HG03520 (cell line): Measurements from ENCODE around the gene AP3D1.
"Not testable (repeated sequence)": the region's sequence is repeated elsewhere in the genome, so short reads cannot be mapped to it uniquely, and the experiment has no call there.

ENCODE experiments used
- ATAC-seq: cut with Tn5 transposase; IDR thresholded peaks from one replicate; pipeline ENCODE4 v1.9.1; 2021; ENCODE audit warnings: mild to moderate bottlenecking, moderate library complexity; ENCODE audit not compliant: unreplicated experiment

Gene AP3D1

GRCh38 chr19:2157452-2157851 lies 6.1 kb upstream of the AP3D1 start:
- no peak for ATAC-seq

DNA sequence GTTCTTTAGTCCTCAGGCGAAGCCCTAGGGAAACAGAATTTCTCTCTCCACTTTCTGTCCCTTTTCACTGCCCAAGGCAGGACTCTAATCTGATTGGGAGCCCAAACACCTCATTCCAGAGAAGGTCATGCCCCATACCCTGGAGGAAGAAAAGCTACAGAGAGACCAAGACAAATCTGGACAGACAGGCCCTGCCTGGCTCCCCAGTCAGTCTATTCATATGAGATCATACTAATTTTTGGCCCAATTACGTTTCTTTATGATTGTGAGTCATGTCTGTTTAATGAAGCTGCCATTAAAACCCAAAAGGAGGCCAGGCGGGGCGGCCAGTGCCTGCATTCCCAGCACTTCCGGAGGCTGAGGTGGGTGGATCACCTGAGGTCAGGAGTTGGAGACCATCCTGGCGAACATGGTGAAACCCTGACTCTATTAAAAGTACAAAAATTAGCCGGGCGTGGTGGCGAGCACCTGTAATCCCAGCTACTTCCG lies 3.3 kb upstream of the AP3D1 start:
- no peak for ATAC-seq

- peak; percentile 8 for ATAC-seq
Measured at GRCh38 chr19:2150794-2151338, 500 bp downstream of the AP3D1 start.

GRCh38 chr19:2149980-2150793 lies 1.2 kb downstream of the AP3D1 start:
- no peak for ATAC-seq

DNA sequence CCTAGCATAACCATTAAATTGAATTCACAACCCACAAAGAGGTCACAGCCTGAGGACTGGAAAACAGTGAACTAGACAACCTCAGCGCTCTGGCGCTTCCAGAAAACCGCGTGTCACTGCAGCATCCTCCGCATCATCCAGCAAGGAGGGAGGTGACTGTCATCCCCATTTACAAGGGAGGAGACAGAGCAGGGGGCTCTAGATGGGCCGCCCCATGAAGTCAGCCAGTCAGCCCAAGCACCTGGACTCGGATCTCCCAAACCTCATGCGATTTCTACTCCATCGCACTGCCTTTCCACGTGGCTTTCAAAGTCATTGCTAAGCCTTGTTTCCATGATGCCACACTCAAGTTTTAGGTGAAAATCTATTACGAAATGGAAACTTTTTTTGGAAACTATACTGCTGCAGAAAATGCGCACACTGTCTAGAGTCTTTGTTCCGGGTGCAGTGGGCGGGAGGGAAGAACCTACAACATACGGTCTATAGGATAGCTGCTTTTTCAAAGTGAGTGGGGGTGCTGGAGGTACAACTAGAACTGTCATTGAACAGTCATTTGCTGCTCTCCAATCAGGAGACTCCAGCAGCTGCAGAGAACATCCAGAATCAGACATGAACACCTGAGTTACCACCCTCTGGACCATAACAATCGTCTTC lies 2.8 kb downstream of the AP3D1 start:
- no peak for ATAC-seq

- no peak for ATAC-seq
Measured at GRCh38 chr19:2145831-2146241, 5.5 kb downstream of the AP3D1 start.

DNA sequence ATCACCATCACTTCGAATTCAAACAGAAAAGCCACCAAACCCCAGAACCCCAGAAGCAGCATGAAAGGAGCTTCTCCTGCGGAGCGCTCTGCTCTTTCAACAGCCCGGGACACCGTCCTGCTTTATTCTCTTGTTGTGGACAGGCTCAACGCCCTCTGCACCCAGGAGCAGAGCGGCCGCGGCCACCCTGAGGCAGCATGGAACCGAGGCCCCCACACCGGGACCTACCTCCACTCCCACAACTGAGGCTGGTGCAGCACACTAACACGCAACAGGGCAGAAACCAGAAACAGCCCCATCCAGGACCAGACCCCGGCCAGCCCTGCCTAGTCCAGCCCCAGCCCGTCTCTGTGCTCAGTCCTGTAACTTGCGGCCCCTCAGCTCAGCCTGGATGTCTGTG lies 7.2 kb downstream of the AP3D1 start:
- no peak for ATAC-seq

DNA sequence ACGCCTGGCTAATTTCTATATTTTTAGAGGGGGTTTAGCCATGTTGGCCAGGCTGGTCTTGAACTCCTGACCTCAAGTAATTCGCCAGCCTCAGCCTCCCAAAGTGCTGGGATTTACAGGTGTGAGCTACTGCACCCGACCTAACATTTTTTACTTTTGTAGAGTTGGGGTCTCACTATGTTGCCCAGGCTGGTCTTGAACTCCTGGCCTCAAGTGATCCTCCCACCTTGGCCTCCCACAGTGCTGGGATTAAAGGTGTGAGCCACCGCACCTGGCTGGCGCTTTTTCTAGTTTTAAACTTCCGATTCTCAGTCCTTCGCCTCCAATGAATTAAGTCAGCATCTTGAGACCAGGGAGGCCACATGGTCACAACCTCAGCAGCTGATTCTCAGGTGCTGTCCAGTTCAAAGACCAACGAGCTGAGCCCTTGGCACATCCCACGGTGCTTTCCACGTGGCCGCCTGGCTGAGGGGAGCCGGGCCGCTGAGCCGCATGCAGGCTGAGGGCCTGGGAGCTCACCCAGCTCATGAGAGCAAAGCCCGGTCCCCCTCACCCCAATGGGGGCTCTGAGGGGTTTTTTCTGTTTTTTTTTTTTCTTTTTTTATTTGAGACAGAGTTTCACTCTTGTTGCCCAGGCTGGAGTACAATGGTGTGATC lies 9.1 kb downstream of the AP3D1 start:
- no peak for ATAC-seq

DNA sequence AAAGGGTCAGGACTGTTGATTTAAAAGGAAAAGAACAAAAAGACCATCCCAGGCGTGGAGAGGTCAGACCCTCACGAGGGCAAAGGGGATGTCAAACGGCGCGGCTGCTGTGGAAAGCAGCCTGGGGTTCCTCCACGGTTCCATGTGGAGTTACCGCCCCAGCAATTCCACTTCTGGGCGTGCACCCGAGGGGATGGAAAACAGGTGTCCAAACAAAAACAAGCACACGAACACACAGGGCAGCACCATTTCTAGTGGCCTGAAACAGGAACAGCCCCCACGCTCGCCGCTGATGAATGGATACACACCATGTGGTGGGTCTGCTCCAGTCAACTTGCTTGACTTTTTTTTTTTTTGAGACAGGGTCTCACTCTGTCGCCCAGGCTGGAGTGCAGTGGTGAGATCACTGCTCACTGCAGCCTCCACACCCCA lies 11.2 kb downstream of the AP3D1 start:
- no peak for ATAC-seq

DNA sequence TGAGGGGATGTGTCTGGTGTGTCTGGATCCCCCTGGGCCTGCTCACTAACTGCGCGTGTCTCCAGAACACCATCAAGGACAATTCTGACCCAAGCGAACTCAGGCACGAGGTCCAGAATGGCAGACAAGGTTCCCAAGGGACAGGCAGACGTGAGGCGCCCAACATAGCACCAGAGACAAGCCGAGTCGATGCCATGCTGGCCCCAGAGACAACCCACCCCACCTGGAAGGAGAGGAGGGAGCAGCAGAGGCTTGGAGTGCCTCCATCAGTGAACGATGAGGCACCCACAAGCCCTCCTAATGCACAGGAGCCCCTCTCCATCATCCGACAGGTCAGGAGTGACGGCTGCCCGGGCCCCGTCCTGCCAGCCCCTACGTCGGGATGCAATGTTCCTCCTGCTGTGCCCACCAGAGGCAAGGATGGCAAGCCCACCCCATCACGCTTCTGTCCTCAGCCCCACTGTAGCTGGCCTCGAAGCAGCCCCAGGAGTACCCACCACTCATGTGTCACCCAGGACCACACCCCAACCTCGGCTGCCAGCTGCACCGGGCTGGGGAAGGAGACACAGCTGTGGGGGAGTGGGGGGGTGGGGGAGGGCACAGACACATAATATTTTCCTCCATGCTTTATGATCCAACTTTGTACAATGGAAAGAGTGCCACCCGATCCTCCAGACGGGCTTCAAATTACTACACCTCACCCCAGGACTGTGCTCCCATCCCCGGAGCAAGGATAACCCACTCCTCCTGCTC lies 11.8 kb downstream of the AP3D1 start:
- ATAC-seq, result no peak

DNA sequence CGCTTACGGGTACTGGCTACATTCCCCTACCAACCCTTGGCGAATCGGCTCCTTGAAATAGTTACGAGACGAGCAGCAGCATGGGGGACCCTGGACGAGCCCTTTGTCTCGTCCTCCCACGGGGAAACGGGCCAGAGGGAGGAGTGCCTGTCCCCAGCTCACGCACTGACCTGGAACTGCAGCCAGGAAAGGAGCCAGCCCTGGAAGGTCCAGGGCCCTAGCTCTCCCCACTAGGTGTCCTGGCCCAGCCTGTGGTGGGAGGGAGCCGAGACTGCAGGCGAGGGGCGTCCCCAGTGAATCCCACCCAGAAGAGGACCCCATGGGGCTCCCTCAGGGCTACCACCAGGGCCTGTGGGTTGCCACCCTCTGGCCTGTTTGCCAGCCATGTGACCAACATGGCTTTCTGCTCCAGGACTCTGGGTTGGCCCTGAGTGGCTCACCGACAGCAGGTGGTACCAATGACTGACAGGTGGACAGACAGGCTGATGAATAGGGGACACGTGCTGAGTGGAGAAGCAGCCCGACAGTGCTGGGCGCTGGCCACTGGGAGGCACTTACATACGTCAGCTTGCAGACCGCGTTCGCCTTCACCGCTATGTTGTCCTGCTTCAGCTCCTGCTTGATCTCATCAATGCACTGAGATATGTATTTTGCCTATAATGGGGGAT lies 13.2 kb downstream of the AP3D1 start:
- ATAC-seq, result no peak

- ATAC-seq, result no peak
Measured at GRCh38 chr19:2136796-2137195, 14.6 kb downstream of the AP3D1 start.

GRCh38 chr19:2135474-2136402 lies 15.6 kb downstream of the AP3D1 start:
- ATAC-seq, result no peak

GRCh38 chr19:2132731-2133490 lies 18.5 kb downstream of the AP3D1 start:
- ATAC-seq, result no peak

GRCh38 chr19:2132191-2132590 lies 19.2 kb downstream of the AP3D1 start:
- ATAC-seq, result no peak

DNA sequence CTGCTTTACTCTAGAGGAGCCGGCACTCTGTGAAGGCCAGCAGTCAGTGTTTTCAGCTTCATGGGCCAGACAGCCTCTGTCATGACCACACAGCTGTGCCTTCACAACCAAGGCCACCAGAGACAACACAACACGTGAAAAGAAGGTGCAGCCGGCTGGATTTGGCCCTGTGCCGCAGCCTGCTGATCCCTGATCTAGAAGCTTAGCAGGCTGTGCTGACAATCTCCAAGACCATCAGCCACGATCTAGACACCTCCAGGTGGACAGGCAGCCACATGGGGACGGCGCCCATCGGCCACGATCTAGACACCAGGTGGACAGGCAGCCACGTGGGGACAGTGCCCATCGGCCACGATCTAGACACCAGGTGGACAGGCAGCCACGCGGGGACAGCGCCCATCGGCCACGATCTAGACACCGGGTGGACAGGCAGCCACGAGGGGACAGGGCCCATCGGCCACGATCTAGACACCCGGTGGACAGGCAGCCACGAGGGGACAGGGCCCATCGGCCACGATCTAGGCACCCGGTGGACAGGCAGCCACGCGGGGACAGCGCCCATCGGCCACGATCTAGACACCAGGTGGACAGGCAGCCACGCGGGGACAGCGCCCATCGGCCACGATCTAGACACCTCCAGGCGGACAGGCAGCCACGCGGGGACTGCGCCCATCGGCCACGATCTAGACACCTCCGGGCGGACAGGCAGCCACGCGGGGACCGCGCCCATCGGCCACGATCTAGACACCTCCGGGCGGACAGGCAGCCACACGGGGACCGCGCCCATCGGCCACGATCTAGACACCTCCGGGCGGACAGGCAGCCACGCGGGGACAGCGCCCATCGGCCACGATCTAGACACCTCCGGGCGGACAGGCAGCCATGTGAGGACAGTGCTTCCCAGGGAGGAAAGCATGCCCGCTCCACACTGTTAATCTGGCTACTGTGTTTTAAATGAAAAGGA lies 20.1 kb downstream of the AP3D1 start:
- ATAC-seq, result not testable (repeated sequence)
